ENCODE data around the gene NECAP2. TPM values are rescaled to one million over a fixed set of nuclear protein-coding genes. Genes with fewer than 3 reads are reported as not detected.

NECAP2 gene
- total RNA-seq, 2 experiments from 2014 or later, result 107 to 115 TPM

- H3K4me1 Mint-ChIP-seq, result no peaks in the 10 kb centered on the region
- no peak overlapping the region for H3K27ac Mint-ChIP-seq
- H3K36me3 Mint-ChIP-seq (ENCODE audit: low read depth), result no peaks in the 10 kb centered on the region
- no peaks in the 10 kb centered on the region for H3K9me3 Mint-ChIP-seq
- ChIA-PET POLR2A (no interaction called here), CTCF (no interaction called here)
- DNase-seq, result no peak
- no peak overlapping the region for H3K4me3 Mint-ChIP-seq
- H3K27me3 Mint-ChIP-seq, result peaks cover 3% of the 10 kb centered on the region
Observed at GRCh38 chr1:16409536-16410152, 30.9 kb upstream of the NECAP2 start.

DNA sequence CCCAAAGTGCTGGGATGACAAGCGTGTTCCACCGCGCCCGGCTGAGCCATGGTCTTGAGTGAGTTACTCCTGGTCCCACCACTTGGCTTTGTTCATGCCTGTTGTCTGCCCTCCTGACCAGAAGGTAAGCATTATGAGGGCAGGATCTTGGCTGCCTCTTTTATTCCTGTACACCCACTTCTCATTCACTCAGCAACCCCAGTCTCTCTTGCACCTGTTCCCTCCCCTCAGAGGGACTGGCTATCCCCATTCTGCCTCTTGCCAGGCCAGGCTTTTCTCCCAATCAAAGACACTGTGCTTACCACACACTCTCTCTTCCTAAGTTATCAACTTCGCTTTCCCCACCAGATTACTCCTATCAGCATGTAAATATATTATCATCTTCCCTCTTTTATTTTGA lies 29.7 kb upstream of the NECAP2 start:
- Mint-ChIP-seq H3K36me3 (ENCODE audit: low read depth) (no peaks in the 10 kb centered on the region), H3K9me3 (no peaks in the 10 kb centered on the region), H3K27me3 (peaks cover 3% of the 10 kb centered on the region), H3K27ac (no peak overlapping the region), H3K4me1 (no peaks in the 10 kb centered on the region), H3K4me3 (no peak overlapping the region)
- POLR2A ChIA-PET, result no interaction called here
- no peak for DNase-seq
- CTCF ChIA-PET, result interaction anchor here (1.5 kb wide), 1 partner anchor 14 kb away, joined by 3 read pairs; no protein-coding TSS in a partner anchor

GRCh38 chr1:16413191-16413590 lies 27.3 kb upstream of the NECAP2 start:
- CTCF ChIA-PET, result interaction anchor here (2.8 kb wide), 1 partner anchor 27 kb away, joined by 8 read pairs; the partner anchor contains the start of gene NECAP2

GRCh38 chr1:16418823-16419425 lies 21.6 kb upstream of the NECAP2 start:
- H3K9me3 Mint-ChIP-seq, result no peaks in the 10 kb centered on the region
- ChIA-PET POLR2A (no interaction called here), CTCF (interaction anchor here (0.7 to 0.9 kb wide), 2 partner anchors 22 to 70 kb away, joined by 3 to 4 read pairs; partner anchors contain the start of gene NECAP2)
- H3K27ac Mint-ChIP-seq, result peak overlapping the region; percentile 93
- H3K4me3 Mint-ChIP-seq, result no peak overlapping the region
- no peak for DNase-seq
- peaks cover 3% of the 10 kb centered on the region for H3K36me3 Mint-ChIP-seq (ENCODE audit: low read depth)
- peaks cover 37% of the 10 kb centered on the region for H3K4me1 Mint-ChIP-seq
- no peaks in the 10 kb centered on the region for H3K27me3 Mint-ChIP-seq

More at GRCh38 chr1:16413191-16413590, 27.3 kb upstream of the NECAP2 start:
- Mint-ChIP-seq H3K4me1 (peaks cover 3% of the 10 kb centered on the region), H3K9me3 (no peaks in the 10 kb centered on the region), H3K36me3 (ENCODE audit: low read depth) (no peaks in the 10 kb centered on the region), H3K27ac (no peak overlapping the region), H3K27me3 (no peaks in the 10 kb centered on the region), H3K4me3 (no peak overlapping the region)
- POLR2A ChIA-PET, result no interaction called here
- no peak for DNase-seq

GRCh38 chr1:16420424-16421118 lies 20.0 kb upstream of the NECAP2 start:
- peak overlapping the region; percentile 93 for H3K27ac Mint-ChIP-seq
- H3K9me3 Mint-ChIP-seq, result no peaks in the 10 kb centered on the region
- peaks cover 37% of the 10 kb centered on the region for H3K4me1 Mint-ChIP-seq
- CTCF ChIA-PET, result interaction anchor here (1.2 to 1.5 kb wide), 5 partner anchors 12 to 40 kb away, joined by 3 to 8 read pairs (median 3); partner anchors contain the start of gene NECAP2
- H3K27me3 Mint-ChIP-seq, result no peaks in the 10 kb centered on the region
- DNase-seq, result peak; percentile 80
- H3K4me3 Mint-ChIP-seq, result peak overlapping the region; percentile 39
- POLR2A ChIA-PET, result interaction anchor here (1.0 kb wide), 1 partner anchor 20 kb away, joined by 3 read pairs; no protein-coding TSS in a partner anchor
- H3K36me3 Mint-ChIP-seq (ENCODE audit: low read depth), result peaks cover 3% of the 10 kb centered on the region

- Mint-ChIP-seq H3K27me3 (no peaks in the 10 kb centered on the region), H3K9me3 (no peaks in the 10 kb centered on the region), H3K4me1 (peaks cover 37% of the 10 kb centered on the region), H3K27ac (peak overlapping the region; percentile 93), H3K36me3 (ENCODE audit: low read depth) (peaks cover 3% of the 10 kb centered on the region), H3K4me3 (peak overlapping the region; percentile 39)
- CTCF ChIA-PET, result interaction anchor here (1.4 to 1.5 kb wide), 3 partner anchors 12 to 19 kb away, joined by 3 to 5 read pairs (median 3); partner anchors contain the start of gene NECAP2
- DNase-seq, result no peak
- POLR2A ChIA-PET, result no interaction called here
Observed at GRCh38 chr1:16421201-16421600, 19.3 kb upstream of the NECAP2 start.

DNA sequence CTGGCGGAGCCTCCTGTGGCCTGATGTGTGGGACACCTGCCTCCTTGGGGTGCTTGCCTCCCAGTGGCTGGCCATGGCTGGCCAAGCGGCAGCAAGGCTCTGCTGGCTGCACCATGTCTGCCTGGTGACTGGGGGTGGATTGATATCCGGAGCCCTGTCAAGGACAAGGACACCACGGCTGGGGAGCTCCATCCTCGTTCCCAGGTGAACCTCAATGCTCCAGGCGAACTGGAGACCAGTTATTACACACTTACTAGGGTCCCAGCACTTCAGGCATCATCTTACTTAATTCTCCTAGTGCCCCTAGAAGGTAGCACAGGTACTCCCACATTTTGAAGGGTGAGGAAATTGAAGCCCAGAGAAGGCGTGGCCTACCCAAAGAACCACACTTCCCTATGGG lies 18.5 kb upstream of the NECAP2 start:
- Mint-ChIP-seq H3K36me3 (ENCODE audit: low read depth) (peaks cover 3% of the 10 kb centered on the region), H3K4me1 (peaks cover 37% of the 10 kb centered on the region), H3K27me3 (no peaks in the 10 kb centered on the region), H3K4me3 (no peak overlapping the region), H3K27ac (peak overlapping the region; percentile 93), H3K9me3 (no peaks in the 10 kb centered on the region)
- DNase-seq, result no peak
- ChIA-PET CTCF (no interaction called here), POLR2A (no interaction called here)

DNA sequence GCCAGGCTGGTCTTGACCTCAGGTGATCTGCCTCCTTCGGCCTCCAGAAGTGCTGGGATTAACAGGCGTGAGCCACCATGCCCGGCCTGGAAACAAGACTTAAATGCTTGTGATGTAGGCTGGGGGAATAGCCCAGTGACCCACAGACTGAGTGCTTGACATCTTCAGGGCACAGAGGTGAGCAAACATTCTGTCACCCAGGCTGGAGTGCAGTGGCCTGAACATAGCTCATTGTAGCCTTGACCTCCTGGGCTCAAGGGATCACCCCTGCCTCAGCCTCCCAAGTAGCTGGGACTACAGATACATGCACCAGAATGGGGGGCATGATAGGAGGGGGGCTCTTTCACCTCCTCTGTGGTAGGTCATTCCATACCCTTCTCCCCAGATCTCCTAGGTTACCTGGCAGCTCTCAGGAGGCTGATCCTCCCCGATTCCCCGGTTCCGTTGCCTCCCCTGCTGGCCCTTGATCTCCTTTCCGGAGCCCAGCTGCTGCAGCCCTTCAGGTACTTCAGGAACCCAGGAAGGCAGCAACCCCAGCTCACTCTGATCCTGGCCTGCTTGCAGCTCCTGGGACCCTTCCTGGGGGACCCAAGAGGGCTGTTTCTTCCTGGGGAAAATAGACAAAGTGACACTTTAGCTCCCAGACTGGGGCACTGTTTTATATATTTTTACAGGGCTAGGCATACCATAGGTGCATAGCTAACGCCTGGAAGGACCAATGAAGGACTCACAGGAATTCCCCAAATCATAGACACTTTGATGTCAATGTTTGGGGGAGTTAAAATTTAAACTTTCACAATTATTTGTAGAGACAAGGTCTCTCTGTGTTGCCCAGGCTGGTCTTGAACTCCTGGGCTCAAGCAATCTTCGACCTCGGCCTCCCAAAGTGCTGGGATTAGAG lies 15.1 kb upstream of the NECAP2 start:
- Mint-ChIP-seq H3K4me1 (peaks cover 17% of the 10 kb centered on the region), H3K4me3 (no peak overlapping the region), H3K27ac (no peak overlapping the region), H3K9me3 (no peaks in the 10 kb centered on the region), H3K36me3 (ENCODE audit: low read depth) (no peaks in the 10 kb centered on the region), H3K27me3 (no peaks in the 10 kb centered on the region)
- ChIA-PET POLR2A (interaction anchor here (0.6 kb wide), 1 partner anchor 17 kb away, joined by 3 read pairs; no protein-coding TSS in a partner anchor), CTCF (interaction anchor here (0.9 to 1.0 kb wide), 2 partner anchors 10 to 32 kb away, joined by 3 read pairs; no protein-coding TSS in a partner anchor)
- no peak for DNase-seq

DNA sequence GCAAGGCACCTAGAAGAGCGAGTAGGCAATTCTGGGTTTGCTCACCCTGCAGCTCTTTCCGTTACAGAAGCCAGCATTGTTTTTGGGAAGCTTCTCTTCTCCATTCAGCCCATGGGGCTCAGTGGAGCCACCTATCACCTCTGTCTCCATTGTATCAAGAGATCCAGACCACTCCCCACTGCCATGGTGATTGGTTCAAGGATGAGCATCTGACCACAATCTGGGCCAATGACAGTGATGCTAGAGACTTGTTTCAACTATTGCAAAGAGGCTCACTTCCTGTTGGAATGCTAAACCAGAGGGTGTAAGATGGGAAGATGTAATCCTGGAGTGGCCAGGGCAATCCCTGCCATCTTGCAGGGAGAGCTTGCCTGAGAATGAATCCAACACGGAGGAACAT lies 9.9 kb upstream of the NECAP2 start:
- ChIA-PET POLR2A (no interaction called here), CTCF (interaction anchor here (1.8 kb wide), 1 partner anchor 10 kb away, joined by 10 read pairs; the partner anchor contains the start of gene NECAP2)
- no peaks in the 10 kb centered on the region for H3K9me3 Mint-ChIP-seq
- H3K27ac Mint-ChIP-seq, result no peak overlapping the region
- peaks cover 3% of the 10 kb centered on the region for H3K4me1 Mint-ChIP-seq
- H3K36me3 Mint-ChIP-seq (ENCODE audit: low read depth), result no peaks in the 10 kb centered on the region
- no peak for DNase-seq
- H3K27me3 Mint-ChIP-seq, result peaks cover 8% of the 10 kb centered on the region
- H3K4me3 Mint-ChIP-seq, result no peak overlapping the region

GRCh38 chr1:16433030-16433429 lies 7.5 kb upstream of the NECAP2 start:
- Mint-ChIP-seq H3K4me3 (no peak overlapping the region), H3K27me3 (peaks cover 8% of the 10 kb centered on the region), H3K4me1 (peaks cover 3% of the 10 kb centered on the region), H3K27ac (no peak overlapping the region), H3K9me3 (no peaks in the 10 kb centered on the region), H3K36me3 (ENCODE audit: low read depth) (no peaks in the 10 kb centered on the region)
- ChIA-PET CTCF (interaction anchor here (0.5 to 1.1 kb wide), 3 partner anchors 12 to 142 kb away, joined by 3 to 4 read pairs (median 3); no protein-coding TSS in a partner anchor), POLR2A (no interaction called here)
- DNase-seq, result no peak

- ChIA-PET POLR2A (no interaction called here), CTCF (interaction anchor here (1.4 kb wide), 1 partner anchor 13 kb away, joined by 3 read pairs; no protein-coding TSS in a partner anchor)
- Mint-ChIP-seq H3K36me3 (ENCODE audit: low read depth) (no peaks in the 10 kb centered on the region), H3K27ac (no peak overlapping the region), H3K27me3 (peaks cover 8% of the 10 kb centered on the region), H3K4me1 (peaks cover 3% of the 10 kb centered on the region), H3K9me3 (no peaks in the 10 kb centered on the region), H3K4me3 (no peak overlapping the region)
- DNase-seq, result no peak
Observed at GRCh38 chr1:16434007-16434406, 6.5 kb upstream of the NECAP2 start.

GRCh38 chr1:16434501-16434900 lies 6.0 kb upstream of the NECAP2 start:
- no peaks in the 10 kb centered on the region for H3K9me3 Mint-ChIP-seq
- H3K4me1 Mint-ChIP-seq, result peaks cover 4% of the 10 kb centered on the region
- CTCF ChIA-PET, result interaction anchor here (0.6 to 1.4 kb wide), 2 partner anchors 14 to 58 kb away, joined by 3 read pairs; no protein-coding TSS in a partner anchor
- no peak overlapping the region for H3K4me3 Mint-ChIP-seq
- no peak overlapping the region for H3K27ac Mint-ChIP-seq
- POLR2A ChIA-PET, result no interaction called here
- no peak for DNase-seq
- H3K36me3 Mint-ChIP-seq (ENCODE audit: low read depth), result no peaks in the 10 kb centered on the region
- H3K27me3 Mint-ChIP-seq, result peaks cover 8% of the 10 kb centered on the region
